HK-2 (cell line): ENCODE data around the gene CEP72.
"Not testable (repeated sequence)": the region's sequence is repeated elsewhere in the genome, so short reads cannot be mapped to it uniquely, and the experiment has no call there.

Experiments
- DNase-seq: peaks from one replicate; pipeline ENCODE4 v3.0.0-alpha.2; 2018; ENCODE audit not compliant: unreplicated experiment

Gene CEP72

DNA sequence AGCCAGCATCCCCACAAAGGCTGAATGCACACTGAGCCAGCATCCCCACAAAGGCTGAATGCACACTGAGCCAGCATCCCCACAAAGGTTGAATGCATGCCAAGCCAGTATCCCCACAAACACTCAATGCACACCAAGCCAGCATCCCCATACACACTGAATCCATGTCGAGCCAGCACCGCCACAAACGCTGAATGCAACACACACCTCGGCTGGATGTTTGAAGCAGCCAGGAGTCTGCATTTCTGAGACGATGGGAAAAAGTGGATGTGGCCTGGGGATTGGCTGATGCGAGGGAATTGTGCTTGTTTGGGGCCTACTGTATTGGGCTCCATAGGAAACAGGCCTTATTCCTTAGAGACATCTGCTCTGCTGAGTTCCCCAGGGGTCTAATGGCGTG, 30.9 kb upstream of the CEP72 start:
- no peak for DNase-seq

DNA sequence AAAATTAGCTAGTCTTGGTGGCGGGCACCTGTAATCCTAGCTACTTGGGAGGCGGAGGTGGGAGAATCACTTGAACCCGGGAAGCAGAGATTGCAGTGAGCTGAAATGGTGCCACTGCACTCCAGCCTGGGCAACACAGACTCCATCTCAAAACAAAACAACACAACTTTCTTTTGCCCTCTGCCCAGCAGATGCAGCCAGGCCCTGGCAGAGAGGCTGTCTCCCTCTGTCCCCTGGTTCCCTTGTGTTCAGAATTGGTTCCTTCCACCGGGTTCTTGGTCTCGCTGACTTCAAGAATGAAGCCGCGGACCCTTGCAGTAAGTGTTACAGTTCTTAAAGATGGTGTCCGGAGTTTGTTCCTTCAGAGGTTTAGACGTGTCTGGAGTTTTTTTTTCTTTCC, 30.2 kb upstream of the CEP72 start:
- DNase-seq, result no peak

DNA sequence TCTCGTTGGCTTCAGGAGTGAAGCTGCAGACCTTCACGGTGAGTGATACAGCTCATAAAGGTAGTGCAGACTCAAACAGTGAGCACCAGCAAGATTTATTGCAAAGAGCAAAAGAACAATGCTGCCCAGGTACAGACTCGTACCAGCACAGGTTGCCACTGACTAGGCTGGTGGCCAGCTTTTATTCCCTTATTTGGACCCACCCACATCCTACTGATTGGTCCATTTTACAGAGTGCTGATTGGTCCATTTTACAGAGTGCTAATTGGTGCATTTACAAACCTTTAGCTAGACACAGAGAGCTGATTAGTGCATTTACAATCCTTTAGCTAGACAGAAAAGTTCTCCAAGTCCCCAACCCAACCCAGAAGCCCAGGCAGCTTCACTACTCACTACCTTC, 29.7 kb upstream of the CEP72 start:
- DNase-seq, result not testable (repeated sequence)

DNA sequence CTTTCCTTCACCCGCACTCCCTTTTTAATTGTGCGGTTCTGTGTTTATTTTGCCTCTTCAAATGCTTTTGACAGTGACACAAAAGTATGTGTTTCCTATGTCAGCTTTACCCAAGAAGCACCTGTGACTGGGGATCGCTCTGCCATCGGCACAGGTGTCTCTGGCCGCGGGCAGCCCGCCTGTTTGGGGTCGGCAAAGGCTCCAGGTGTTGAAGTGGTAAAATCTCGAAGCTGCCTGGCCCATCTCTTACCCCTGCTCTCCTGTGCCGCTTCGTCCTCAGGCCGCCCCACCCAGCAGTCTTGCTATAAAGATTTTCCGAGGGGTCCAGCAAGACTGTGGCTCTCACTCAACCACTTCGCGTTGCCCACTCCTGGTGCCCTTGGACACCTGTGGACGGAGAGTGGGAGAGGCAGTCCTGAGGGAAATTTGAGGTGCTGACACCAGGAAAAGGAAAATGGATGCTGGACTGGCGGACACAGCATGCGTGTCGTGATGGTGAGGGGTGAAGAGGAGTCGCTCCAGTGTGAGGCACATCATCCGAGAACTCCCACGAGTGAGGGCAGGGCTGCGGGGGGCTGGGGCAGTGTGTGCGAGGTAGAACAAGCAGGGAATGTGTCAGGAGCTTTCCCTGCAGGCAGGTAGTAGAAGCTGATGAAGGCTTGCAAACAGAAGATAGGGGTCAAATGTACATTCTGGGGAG, 29.1 kb upstream of the CEP72 start:
- DNase-seq, result no peak

DNA sequence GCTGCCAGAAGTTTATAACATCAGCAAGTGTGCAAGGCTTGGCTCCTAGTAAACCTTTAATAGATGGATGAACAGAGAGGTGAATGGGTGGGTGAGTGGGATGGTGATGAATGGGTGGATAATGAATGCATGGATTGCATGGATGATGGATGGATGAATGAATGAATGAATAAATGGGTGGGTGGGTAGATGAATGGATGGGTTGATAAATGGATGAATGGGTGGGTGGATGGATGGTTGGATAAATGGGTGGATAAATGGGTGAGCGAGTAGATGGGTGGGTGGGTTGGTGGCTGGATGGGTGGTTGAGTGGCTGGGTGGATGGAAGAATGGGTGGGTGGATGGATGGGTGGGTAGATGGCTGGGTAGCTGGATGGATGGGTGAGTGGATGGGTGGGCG, 28.5 kb upstream of the CEP72 start:
- no peak for DNase-seq

DNA sequence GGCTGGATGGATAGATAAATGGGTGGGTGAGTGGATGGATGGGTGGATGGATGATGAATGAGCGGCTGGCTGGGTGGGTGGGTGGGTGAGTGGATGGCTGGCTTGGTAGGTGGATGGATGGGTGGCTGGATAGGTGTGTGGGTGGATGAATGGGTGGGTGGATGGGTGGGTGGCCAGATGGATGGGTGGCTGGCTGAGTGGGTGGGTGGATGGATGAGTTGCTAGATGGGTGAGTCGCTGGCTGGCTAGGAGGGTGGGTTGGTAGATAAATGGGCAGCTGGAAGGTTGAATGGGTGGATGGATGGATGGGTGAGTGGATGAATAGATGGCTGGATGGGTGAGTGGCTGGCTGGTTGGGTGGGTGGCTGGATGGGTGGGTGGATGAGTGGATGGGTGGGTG, 27.9 kb upstream of the CEP72 start:
- DNase-seq, result no peak

DNA sequence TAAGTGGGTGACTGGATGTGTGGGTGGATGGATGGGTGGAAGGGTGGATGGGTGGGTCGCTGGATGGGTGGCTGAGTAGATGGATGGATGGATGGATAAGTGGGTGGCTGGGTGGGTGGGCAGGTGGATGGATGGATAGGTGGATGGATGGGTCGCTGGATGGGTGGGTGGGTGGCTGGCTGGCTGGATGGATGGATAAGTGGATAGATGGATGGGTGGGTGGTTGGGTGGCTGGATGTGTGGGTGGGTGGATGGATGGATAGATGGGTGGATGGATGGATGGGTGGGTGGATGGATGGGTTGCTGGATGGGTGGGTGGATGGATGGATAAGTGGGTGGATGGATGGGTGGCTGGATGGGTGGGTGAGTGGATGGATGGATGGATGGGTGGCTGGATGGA, 27.3 kb upstream of the CEP72 start:
- no peak for DNase-seq

DNA sequence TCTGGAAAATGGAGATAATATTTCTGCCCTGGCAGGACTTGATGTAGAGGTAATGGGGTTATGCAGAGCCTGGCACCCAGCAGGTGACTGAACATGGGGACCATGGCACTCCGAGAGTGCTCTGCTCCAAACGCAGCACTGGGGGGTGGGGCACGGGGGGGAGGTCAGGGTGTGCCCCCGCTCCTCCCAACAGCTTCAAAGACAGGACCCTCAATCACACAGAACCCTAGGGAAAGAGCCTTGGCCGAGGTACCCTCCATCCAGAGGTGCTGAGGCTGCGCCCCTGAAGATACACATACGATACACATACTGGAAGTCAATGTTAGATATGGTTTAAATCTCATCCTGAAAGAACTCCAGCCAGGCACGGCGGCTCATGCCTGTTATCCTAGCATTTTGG, 26.6 kb upstream of the CEP72 start:
- DNase-seq, result no peak

DNA sequence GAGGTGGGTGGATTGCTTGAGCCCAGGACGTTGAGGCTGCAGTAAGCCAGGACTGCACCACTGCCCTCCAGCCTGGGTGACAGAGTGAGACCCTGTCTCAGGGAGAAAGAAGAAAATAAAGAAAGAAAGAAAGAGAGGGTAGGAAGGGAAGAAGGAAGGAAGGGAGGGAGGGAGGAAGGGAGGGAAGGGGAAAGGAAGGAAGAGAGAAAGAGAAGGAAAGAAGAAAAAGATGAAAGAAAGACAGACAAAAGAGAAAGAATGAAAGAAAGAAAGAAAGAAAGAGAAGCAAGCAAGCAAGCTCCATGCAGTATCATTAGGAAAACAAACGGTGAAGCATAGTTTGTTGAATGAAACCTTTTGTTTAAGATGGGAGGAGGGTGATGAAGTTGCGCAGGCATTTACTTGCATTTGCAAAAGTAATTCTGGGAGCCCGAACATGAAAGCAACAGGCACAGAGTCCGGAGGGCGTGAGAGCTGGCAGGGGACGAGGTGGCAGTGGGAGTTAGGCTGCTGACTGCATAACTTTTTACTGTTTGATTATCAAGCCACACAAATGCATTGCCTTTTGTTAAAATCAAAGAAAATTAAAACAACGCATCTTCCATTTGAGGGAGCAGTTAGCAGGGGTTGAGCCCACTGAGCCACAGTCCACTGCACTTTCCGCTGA, 26.0 kb upstream of the CEP72 start:
- DNase-seq, result no peak

DNA sequence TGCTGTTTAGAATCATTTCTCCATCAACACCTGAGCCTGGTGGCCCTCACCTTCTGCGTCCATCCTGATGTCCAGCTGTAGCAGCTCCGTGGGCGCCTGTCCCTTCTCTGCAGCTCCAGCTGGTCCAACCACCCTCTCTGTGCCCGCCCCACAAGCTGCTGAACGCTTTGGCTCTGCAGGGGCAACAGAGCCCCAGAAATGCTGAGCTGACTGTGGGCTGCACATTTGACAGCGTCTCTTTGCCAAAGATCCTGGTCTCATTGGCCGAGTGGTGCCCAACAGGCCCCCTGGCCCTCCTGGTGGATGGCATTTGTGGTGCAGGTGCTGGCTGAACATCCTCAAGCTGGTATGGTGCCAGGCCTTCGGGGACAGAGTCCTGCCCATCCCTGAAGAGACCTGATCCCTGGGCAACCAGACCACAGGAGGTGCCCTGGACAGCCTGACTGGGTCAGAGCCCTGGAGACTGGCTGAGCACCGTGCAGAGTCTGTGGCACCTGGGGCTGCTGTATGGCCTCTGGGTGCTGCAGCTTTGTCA, 25.3 kb upstream of the CEP72 start:
- no peak for DNase-seq

DNA sequence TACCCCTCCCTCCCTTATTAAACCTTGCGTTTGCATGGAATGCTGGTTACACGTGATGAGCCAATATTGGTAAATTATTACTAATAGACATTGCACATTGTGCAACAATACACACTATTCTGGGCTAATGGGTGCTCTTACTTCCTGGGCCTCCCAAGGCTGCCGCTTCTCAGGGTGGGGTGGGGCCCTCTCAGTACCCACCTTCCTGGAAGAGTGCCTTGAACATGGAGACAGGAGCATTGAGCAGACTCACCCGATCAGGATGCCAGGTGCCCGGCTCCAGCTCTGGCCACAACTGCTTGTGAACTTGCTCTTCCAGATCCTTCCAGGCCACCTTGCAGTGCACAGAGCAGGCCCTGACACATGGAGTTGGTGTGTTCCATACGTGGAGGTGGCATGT, 24.7 kb upstream of the CEP72 start:
- DNase-seq, result no peak

DNA sequence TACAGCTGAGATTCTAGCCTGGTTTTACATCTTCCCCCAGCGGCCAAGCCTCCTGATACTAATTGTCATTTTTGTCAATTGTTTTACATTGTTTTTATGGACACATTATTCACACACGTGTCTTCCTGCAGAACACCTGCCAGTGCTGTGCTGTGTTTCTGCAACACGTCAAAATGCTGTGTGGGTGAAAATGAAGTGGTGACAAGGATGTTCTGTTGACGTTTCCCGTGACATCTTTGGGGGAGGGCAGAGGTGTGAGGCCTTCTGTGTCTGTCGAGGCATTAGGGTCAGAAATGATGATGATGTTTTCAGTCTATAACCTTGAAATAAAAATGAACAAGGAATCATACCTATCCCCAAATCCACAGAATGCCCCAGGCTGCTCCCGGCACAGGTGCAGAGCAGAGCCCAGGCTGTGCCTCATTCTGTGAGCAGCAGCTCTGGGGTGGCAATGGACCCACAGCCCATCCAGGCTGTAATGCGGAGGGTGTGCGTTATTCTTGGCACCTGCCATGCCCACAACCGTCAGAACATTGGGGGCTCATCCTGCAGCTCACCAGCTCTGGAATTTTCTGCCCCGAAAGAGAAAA, 23.6 kb upstream of the CEP72 start:
- DNase-seq, result no peak

DNA sequence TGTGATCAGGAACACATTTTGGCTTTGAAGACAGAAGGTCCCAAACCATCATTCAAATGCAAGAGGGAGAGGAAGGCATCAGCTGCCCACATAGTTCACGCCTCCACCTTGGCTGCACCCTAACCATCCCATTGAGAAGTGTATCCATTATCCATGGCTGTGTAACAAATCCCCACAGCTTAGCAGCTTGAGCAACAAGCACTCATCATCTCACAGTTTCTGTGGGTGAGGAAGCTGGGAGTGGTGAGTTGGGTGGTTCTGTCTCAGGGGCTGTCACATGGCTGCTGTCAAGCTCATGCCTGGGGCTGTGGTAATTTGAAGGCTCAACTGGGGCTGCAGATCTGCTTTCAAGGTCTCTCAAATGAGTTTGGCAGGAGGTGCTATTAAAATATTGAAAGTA, 23.0 kb upstream of the CEP72 start:
- no peak for DNase-seq

DNA sequence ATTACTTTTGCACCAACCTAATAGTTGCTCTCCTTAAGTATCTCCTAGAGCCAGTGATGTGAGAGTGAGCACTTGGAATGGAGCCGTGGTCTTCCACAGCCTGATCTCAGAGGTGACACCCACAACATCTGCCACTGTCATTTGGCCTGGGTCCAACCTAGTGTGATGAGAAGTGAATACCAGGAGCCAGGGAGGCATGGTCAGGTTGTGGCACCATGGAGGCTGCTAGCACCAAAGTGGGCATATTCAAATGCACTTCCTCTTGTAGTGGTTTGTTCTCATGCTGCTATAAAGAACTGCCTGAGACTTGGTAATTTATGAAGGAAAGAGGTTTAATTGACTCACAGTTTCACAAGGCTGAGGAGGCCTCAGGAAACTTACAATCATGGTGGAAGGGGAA, 22.6 kb upstream of the CEP72 start:
- DNase-seq, result no peak

DNA sequence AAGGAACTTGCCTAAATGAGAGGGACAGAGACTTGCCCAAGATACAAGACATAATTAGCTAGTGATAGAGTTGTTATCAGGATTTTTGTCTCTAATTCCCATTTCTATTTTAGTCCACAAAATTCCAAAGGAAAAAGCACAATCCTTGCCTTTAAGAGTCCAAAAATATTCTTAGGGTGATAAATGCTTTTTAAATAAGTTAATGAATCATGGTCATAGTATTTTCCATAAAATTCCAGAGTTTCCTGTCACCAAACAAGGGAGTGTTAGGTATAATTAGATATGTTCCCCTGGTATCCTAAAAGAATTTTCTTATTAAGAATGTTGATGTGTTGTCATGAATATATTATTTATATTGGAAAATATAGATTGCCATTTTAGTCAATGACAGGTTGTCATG, 21.8 kb upstream of the CEP72 start:
- DNase-seq, result no peak

DNA sequence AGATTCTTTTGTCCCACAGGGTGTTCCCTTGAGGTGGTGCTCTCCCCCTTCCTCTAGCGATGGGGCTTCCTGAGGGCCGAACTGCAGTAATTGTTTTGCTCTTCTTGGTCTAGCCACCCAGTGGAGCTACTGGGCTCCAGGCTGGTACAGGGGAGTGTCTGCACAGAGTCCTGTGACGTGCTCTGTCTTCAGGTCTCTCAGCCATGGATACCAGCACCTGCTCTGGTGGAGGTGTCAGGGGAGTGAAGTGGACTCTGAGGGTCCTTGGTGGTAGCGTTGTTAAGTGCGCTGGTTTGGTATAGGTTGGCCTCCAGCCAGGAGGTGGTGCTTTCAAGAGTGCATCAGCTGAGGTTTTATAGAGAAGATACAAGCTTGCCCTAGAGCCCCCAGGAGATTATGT, 20.4 kb upstream of the CEP72 start:
- DNase-seq, result no peak

DNA sequence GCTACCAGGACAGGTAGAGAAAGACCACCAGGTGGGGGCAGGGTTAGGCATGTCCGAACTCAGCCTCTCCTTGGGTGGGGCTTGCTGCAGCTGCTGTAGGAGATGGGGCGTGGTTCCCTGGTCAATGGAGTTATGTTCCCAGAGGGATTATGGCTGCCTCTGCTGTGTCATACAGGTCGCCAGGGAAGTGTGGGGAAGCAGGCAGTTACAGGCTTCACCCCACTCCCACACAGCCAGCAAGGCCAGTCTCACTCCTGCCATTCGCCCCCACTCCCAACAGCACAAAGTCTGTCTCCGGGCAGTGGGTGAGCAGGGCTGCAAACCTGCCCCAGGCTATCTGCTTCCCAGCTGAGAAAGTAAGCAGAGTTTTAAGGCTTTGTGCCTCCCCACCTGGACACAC, 20.0 kb upstream of the CEP72 start:
- DNase-seq, result no peak

DNA sequence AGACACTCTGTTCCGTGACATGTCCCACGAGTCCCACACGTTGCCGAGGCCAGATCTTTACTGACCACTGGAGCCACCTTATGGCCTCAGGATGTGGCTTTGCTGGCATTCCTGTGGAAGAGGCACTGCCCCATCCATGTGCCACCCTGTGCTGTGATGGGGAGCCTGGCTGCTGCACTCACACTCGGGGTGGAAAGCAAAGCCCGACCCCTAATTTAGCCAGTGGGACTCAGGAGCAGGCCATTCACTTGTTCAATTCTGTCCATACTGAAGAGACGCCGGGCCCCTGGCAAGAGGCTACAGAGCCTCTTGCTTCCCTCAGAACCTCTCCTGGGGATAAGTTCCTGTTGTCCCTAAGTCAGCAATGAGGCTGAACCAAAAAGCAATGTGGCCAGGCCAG, 18.6 kb upstream of the CEP72 start:
- no peak for DNase-seq

DNA sequence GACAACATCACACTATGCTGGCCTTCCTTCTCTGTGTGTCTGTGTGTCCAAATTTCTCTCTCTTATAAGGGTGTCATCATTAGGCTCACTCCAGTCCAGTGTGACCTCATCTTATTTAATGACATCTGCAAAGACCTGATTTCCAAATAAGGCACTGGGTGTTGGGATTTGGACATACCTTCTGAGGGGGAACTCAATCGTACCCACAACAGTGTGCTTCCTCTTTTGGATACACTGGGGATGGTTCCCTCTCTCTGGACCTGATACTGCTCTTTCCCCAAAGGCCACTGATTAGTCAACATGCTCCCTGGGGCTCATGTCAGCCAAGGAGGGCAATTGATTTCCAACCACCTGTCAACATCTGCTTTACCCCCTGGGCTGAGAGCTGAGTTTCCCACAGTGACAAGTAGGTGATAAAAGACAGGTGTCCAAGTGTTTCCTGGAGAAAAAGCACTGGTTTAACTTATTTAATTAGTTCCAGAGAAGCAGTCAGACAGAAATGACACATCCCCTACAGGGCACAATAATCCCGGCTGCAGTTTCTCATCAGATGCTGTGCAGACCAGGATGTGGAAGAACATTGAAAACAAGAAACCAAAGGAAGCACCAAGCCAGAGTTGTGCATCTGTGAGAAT, 17.8 kb upstream of the CEP72 start:
- DNase-seq, result no peak

DNA sequence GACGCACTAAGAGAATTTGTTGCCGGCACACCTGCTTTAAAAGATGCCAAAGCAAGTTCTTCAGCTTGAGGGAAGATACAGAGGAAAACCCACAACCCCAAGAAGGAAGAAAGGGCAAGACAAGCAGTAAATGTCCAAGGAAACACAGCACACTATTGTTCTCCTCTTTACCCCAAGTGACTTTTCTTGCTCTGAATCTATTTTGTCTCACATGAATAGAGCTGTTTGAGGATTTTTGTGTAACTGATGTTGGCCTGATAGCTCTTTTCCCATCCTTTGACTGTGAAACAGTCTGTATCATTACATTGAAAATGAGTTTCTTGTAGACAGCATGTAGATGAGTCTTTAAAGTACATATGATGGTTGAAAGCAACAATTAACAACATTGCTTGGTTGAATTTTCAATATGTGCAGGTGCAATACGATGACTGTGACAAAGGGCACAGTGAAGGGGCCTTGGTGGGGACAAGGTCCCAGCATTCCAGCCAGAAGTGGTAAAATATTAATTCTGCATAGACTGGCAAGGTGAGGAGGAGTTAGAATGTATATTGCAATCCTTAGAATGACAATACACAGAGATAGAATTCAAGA, 16.8 kb upstream of the CEP72 start:
- no peak for DNase-seq

DNA sequence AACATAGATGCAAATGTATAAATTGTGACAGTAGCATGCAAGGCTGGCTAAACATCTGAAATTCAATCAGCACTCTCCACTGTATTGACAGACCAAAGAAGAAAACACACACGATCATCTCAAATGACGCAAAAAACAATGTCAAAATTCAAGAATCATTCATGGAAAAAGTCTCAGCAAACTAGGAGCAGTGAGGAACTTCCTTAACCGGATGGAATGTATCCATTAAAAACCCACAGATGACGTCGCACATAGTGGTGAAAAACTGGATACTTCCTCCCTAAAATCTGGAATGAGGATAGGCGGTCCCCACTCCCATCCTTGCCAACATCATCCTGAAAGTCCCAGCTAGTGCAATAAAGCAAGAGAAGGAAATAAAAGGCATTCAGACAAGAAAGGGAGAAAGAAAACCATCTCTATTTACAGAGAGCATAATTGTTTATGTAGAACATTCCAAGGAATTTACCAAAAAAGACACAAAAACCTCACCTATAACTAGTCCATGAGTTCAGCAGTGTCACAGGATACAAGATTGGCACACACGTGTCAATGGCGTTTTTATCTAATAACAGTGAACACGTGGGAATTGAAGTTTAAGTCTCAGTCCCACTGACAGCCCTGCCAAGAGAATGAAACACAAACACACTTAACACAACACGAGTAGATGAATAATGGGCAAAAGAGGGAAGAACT, 14.1 kb upstream of the CEP72 start:
- DNase-seq, result no peak

DNA sequence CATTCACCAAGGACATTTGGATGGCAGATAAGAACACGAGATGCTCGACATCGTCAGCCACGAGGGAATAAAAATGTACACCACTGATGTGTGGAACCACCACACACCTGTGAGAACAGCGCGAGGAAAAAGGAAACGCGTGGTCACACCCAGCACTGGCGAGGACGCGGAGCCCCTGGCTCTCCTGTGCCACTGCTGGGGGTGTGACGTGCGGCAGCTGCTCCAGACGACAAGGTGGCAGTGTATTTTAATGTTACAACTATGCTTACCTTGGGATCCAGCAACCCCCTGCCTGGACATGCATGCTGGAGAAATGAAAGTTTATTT, 13.6 kb upstream of the CEP72 start:
- DNase-seq, result no peak
